GM18873 (cell line): Measurements from ENCODE around the gene ERP29.
"Not testable (repeated sequence)": the region's sequence is repeated elsewhere in the genome, so short reads cannot be mapped to it uniquely, and the experiment has no call there.

ENCODE experiments used
- ATAC-seq: cut with Tn5 transposase; IDR thresholded peaks from one replicate; pipeline ENCODE4 v1.9.1; 2021; ENCODE audit warnings: mild to moderate bottlenecking, moderate library complexity, moderate number of reproducible peaks; ENCODE audit not compliant: unreplicated experiment, low FRiP score

ERP29 gene

GRCh38 chr12:112031472-112031871, 18.2 kb downstream of the ERP29 start:
- ATAC-seq: no peak

DNA sequence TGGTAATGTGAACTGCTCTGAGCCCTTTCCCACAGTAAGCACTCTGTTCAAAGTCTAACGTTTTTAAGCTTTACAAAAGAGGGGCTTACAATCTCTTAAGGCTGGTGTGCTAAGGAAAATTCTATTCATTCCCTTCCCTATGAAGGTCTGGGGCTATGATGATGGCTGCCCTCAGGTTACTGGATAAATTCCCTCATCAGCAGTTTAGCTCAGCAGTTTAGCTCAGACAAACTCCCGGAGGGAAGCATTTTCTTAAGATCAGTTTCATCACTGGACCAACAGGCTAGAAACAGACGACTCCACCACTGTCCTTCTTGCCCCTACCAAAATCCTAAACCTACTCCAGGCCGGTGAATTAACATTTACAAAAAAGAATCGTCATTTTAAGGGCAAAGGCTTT, 19.1 kb downstream of the ERP29 start:
- no peak for ATAC-seq

GRCh38 chr12:112035219-112035785, 22.1 kb downstream of the ERP29 start:
- ATAC-seq: no peak

- ATAC-seq: not testable (repeated sequence)
These were observed 23.4 kb downstream of the ERP29 start for GRCh38 chr12:112036614-112037013.

DNA sequence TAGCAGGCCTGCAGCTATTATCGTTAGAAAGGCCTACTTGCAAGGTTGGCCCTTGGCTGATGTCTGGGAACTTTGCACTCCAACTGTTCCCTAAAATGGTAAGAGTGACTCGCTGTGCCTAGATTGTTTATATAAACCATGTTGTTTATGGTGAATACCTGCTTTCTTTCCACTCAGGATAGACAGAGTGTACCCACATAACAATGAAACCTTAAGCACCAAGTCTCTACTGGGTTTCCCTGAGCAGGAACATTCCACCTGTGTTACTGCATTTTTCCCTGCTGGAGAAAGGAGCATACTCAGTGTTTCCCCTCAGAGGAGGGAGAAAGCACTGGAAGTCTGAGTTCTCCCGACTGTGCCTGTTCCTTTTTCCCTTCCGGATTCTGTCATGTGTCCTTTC, 32.8 kb downstream of the ERP29 start:
- no peak for ATAC-seq

DNA sequence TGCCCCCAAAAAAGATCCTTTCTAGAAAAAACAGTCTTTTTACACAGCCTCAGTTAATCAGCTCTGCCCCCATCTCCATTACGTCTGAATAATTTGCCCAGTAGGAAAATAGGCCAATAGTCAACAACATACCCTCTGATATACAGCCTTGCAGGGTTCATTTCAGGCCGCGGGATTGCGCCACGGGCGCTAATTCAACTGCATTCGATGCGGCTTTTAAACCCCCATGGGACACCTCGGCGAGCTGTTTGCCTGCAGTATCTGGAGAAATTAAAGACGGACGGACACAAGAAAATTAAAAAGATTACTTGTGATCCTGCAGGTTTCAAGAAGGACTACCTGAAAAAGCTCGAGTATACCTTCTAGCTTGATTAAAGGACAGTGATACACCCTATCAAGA, 36.1 kb downstream of the ERP29 start:
- ATAC-seq: no peak

DNA sequence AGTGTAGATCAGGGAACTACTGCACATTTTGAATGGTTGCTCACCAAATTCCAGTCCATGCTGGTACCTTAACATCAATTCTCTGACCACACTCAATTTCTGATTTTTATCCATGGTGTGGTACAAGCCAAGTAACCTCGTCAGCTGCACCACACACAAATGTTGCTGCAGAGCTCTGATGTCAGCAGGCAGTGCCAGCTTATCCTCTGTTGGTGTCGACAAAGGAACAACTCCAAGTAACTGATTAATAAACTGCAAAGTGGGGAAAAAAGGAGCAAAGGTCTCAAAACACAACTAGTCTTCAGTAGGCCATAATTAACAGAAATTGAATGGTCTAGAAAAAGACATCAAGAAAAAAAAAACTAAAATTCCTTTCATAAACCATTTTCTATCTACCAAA, 47.9 kb downstream of the ERP29 start:
- ATAC-seq: no peak

GRCh38 chr12:112063273-112063672, 50.0 kb downstream of the ERP29 start:
- no peak for ATAC-seq

DNA sequence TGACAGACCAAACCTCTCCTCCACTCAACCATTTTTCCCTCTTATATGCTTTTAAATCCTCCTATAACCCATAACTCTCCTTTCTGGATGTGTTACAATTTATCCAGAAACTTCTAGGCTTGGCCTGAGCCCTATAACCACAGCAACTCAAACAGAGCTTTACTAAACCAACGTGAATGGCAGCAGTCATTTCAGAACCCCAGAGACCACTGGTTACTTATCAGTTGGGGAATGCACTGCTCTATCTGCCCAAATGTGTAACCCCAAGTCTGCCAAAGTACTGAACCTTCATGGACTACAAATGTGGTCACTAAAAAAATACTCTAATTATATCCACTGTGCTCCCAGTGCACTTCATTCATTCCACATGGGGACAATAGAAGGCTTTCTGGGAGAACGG, 53.3 kb downstream of the ERP29 start:
- no peak for ATAC-seq
